GM10248 (cell line): ENCODE measurements around the gene MAPK8IP3.

Source experiments
- CTCF ChIA-PET: fragments of 300-600 bp; sonication (Branson Sonifier 250); formaldehyde crosslinking; extraction: SDS; loops from one replicate; lab custom pipeline; 2021; ENCODE audit warnings: antibody characterized with exemption; lab: Yijun Ruan, JAX
- POLR2A ChIA-PET: fragments of 350-650 bp; sonication (Branson Sonifier 250); formaldehyde crosslinking; extraction: SDS; loops from one replicate; lab custom pipeline; 2020; ENCODE audit warnings: antibody characterized with exemption; lab: Yijun Ruan, JAX
- DNase-seq: peaks from one replicate; pipeline ENCODE4 v3.0.0; 2012; ENCODE audit errors: extremely low spot score
- CTCF ChIP-seq: IDR thresholded peaks from 2 replicates; pipeline ENCODE4 v1.5.1; 2012; ENCODE audit warnings: mild to moderate bottlenecking, low read depth; ENCODE audit errors: extremely low read depth, missing control alignments, control extremely low read depth

Gene MAPK8IP3

GRCh38 chr16:1762879-1763520 is 57.0 kb downstream of the MAPK8IP3 start:
- no peak for TF ChIP-seq CTCF
- POLR2A ChIA-PET = no interaction called here
- CTCF ChIA-PET = no interaction called here
- no peak for DNase-seq

- POLR2A ChIA-PET = no interaction called here
- TF ChIP-seq CTCF = no peak
- CTCF ChIA-PET = interaction anchor here (1.4 to 1.6 kb wide), 2 partner anchors 10 to 401 kb away, joined by 3 to 9 read pairs; no protein-coding TSS in a partner anchor
- DNase-seq = no peak
Observed at GRCh38 chr16:1763521-1764511, 57.8 kb downstream of the MAPK8IP3 start.

- CTCF ChIA-PET = interaction anchor here (0.9 to 1.6 kb wide), 4 partner anchors 9 to 402 kb away, joined by 3 to 9 read pairs (median 4); partner anchors contain the start of gene MAPK8IP3
- POLR2A ChIA-PET = interaction anchor here (0.6 kb wide), 1 partner anchor 382 kb away, joined by 4 read pairs; no protein-coding TSS in a partner anchor
Observed at GRCh38 chr16:1764971-1765370, 59.0 kb downstream of the MAPK8IP3 start.

GRCh38 chr16:1765826-1766225 is 59.8 kb downstream of the MAPK8IP3 start:
- ChIA-PET POLR2A (no interaction called here), CTCF (interaction anchor here (1.1 to 1.6 kb wide), 3 partner anchors 8 to 42 kb away, joined by 3 to 9 read pairs (median 4); no protein-coding TSS in a partner anchor)
- no peak for DNase-seq
- TF ChIP-seq CTCF = no peak

More at GRCh38 chr16:1764971-1765370, 59.0 kb downstream of the MAPK8IP3 start:
- DNase-seq = no peak
- TF ChIP-seq CTCF = no peak

- POLR2A ChIA-PET = no interaction called here
- CTCF ChIA-PET = interaction anchor here (1.1 to 1.7 kb wide), 2 partner anchors 16 to 43 kb away, joined by 3 to 5 read pairs; partner anchors contain the start of genes NUBP2 and SPSB3
- TF ChIP-seq CTCF = no peak
- DNase-seq = no peak
Observed at GRCh38 chr16:1766231-1766630, 60.2 kb downstream of the MAPK8IP3 start.

GRCh38 chr16:1766701-1767100 is 60.7 kb downstream of the MAPK8IP3 start:
- CTCF ChIA-PET = interaction anchor here (1.1 to 1.7 kb wide), 2 partner anchors 16 to 43 kb away, joined by 3 to 5 read pairs; partner anchors contain the start of genes NUBP2 and SPSB3
- POLR2A ChIA-PET = no interaction called here
- no peak for DNase-seq
- TF ChIP-seq CTCF = no peak
